Ectodermal cell (in vitro differentiated cells): Measurements from ENCODE around the gene ZBTB21. TPM values are rescaled to one million over a fixed set of nuclear protein-coding genes. Genes with fewer than 3 reads are reported as not detected.
A peak's percentile ranks its signal among the peaks of the same experiment; 100 is the strongest.

Experiments used
- H3K27ac ChIP-seq: 2 replicates; pipeline ENCODE4 v1.7.0; 2013; ENCODE audit warnings: mild to moderate bottlenecking, low read depth, low read length; ENCODE audit not compliant: insufficient read depth, poor library complexity, severe bottlenecking
- H3K27me3 ChIP-seq: 2 replicates; pipeline ENCODE4 v1.7.0; 2013; ENCODE audit warnings: mild to moderate bottlenecking, low read length; ENCODE audit not compliant: insufficient read depth, control insufficient read depth, poor library complexity, severe bottlenecking
- H3K36me3 ChIP-seq: one replicate; pipeline ENCODE4 v1.7.0; 2013; ENCODE audit warnings: low read length; ENCODE audit not compliant: control insufficient read depth, insufficient read depth
- H3K4me1 ChIP-seq: one replicate; pipeline ENCODE4 v1.7.0; 2013; ENCODE audit warnings: low read length; ENCODE audit not compliant: control insufficient read depth, insufficient read depth
- H3K4me3 ChIP-seq: 2 replicates; pipeline ENCODE4 v1.7.0; 2013; ENCODE audit warnings: low read depth, low read length, control low read depth; ENCODE audit not compliant: insufficient read depth
- H3K9me3 ChIP-seq: 2 replicates; pipeline ENCODE4 v1.7.0; 2013; ENCODE audit warnings: mild to moderate bottlenecking, low read length, moderate library complexity; ENCODE audit not compliant: control insufficient read depth
- WGBS, 2 experiments: methylation state at CpG; one replicate each; pipeline ENCODE4 v1.1.7; 2013; ENCODE audit warnings: missing lambda C conversion rate in 2 of 2; 5-methylcytosine and 5-hydroxymethylcytosine counted together
- polyA plus RNA-seq, 4 experiments: library from polyadenylated mRNA; stranded (reverse); fragments of 50-300 nt; gene quantifications; one replicate each; pipeline ENCODE4 v1.2.3, GENCODE V29; 2013

ZBTB21 gene
- polyA plus RNA-seq (2013, experiment 1 of 4): 16.8 TPM
- polyA plus RNA-seq (2013, experiment 2 of 4): 14.1 TPM
- polyA plus RNA-seq (2013, experiment 3 of 4): 14.5 TPM
- 16.3 TPM for polyA plus RNA-seq (2013, experiment 4 of 4)

DNA sequence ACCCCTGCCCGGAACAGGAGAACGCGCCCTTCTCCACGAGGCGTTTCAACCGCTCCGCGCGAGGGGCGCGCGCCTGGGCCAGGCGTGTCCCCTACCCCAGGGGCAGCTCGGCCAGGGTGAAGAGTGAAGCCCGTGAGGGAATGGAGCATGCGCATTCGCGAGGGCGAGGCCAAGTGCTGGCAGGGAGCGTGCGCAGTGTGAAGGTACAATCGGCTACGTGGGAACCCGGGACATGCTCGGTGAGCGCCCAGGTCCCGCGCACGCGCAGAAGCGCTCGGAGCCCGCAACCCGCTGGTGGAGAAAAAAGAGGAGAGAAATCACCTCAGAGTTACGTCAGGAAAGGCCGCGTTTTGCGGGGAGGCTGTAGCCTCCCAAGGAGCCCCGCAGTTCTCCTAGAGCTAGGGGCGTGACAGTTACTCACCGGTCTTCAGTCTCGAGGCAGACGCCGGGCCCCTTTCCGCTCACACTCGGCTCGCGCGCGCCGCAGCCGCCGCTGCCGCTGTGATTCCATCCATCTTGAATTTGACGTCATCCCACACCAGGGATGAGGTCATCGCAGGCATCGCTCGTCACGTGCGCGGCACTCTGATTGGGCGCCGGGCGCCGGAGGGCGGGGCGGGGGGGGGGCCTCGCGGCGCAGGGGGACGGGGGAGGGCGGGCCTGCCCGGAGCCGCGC is at the start of gene ZBTB21:
Gene ZBTB21, minus strand, starts transcription at position 530 of the 676 bp plus-strand sequence. CDS start 16,265 bp downstream, outside the sequence.
- 0% methylated on average over 75 of the region's 75 CpGs for WGBS, 2 experiments
- Histone ChIP-seq H3K27ac (peak within 1 kb of the TSS; percentile 99), H3K4me1 (no peaks in the 10 kb centered on the region), H3K9me3 (no peaks in the 10 kb centered on the region), H3K27me3 (peaks cover 25% of the 10 kb centered on the region), H3K4me3 (peak within 1 kb of the TSS; percentile 78), H3K36me3 (no peaks in the 10 kb centered on the region)

DNA sequence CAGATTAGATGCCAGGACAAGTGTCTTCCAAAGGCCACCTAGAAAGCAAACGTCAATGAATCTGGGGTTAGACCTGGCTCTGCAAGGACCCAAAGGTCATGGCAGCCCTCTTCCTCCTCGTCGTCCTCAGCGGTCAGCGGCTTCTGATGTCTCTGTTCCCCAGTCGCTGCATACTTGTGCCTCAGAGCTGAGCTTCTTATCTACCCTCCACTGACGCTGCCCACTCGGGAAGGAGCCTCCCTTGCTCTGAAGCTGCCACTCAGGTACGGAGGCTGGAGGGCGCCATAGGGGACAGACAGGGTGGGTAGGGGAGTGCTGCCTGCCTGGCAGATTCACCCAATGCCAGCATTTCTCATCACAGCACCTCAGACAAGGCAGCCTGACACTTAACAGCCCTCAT is 49.6 kb upstream of the ZBTB21 start:
- 86 to 88% methylated on average over 9 of the region's 10 CpGs for WGBS, 2 experiments
- Histone ChIP-seq H3K4me1 (peaks cover 21% of the 10 kb centered on the region), H3K9me3 (no peaks in the 10 kb centered on the region), H3K27me3 (no peaks in the 10 kb centered on the region), H3K4me3 (no peak overlapping the region), H3K27ac (no peak overlapping the region), H3K36me3 (no peaks in the 10 kb centered on the region)

DNA sequence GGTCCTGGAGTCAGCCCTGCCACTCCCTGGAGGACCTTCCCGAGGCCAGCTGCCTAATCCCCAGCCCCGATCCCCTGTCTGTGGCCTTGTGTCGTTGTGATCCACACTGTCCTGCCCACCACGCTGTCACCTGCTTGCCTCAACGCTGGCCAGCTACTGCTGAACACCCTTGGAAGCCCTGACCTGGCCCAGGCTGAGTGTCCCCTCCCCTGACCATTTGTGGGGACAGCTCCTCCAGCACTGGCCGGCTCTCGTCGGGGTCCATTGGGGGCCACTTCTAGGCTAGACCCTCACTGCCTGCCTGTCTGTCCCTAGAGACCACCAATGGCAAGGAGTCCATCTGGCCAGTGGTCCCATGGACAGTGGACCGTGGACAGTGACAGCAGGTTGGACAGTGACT is 49.0 kb upstream of the ZBTB21 start:
- Histone ChIP-seq H3K4me3 (no peak overlapping the region), H3K9me3 (no peaks in the 10 kb centered on the region), H3K4me1 (peaks cover 18% of the 10 kb centered on the region), H3K27me3 (no peaks in the 10 kb centered on the region), H3K27ac (no peak overlapping the region), H3K36me3 (no peaks in the 10 kb centered on the region)
- WGBS, 2 experiments: 93 to 94% methylated on average over 9 of the region's 9 CpGs

DNA sequence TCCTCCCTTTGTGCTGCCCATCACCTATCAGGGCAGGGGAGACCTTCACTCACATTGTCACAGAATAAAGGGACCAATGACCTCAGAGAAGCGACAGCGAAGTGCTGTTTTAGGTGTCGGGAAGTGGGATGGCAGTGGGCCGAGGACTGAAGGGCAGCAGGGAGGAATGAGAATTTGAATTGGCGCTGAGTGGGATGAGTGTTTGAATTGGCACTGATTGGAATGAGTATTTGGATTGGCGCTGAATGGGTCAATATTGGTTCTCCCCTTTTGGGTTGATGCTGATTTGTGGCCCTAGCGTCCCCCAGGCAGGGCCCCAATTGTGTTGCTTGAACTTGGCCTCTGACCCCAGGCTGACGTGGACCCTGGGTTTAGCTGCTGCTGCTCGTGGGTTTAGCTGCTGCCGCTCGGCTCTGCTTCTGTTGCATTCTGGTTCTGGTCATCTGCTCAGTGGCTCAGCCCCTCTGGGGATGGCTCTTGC is 48.5 kb upstream of the ZBTB21 start:
- Histone ChIP-seq H3K4me3 (no peak overlapping the region), H3K36me3 (no peaks in the 10 kb centered on the region), H3K27me3 (no peaks in the 10 kb centered on the region), H3K4me1 (peaks cover 14% of the 10 kb centered on the region), H3K27ac (no peak overlapping the region), H3K9me3 (no peaks in the 10 kb centered on the region)
- WGBS, 2 experiments: 94% methylated on average over 11 of the region's 11 CpGs

DNA sequence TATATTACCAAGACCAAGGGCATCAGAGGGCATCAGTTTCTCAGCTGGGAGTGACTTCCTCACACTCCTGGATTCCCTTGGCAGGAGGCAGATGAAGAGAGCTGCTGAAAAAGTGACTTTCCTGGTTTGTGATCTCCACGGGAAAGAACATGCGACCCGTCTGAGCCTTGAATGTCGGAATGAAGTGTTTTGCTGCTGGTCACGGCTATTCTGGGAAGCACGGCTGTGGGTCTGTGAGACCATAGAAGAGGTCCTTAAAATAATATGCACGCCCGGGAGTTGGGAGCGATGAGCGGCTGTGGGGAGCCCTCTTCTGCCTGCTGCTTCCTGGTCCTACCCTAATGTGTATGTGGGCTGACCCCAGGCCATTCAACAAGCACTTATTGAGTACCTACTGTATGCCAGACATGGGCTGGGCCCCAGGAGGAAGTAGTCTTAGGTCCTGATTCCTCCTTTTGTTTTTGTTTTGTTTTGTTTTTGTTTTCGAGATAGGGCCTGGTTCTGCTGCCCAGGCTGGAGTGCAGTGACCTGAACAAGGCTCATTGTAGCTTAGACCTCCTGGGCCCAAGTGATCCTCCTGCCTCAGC is 47.8 kb upstream of the ZBTB21 start:
- Histone ChIP-seq H3K4me1 (peaks cover 6% of the 10 kb centered on the region), H3K36me3 (no peaks in the 10 kb centered on the region), H3K4me3 (no peak overlapping the region), H3K27me3 (no peaks in the 10 kb centered on the region), H3K27ac (no peak overlapping the region), H3K9me3 (no peaks in the 10 kb centered on the region)
- WGBS, 2 experiments: 89 to 90% methylated on average over 11 of the region's 11 CpGs

DNA sequence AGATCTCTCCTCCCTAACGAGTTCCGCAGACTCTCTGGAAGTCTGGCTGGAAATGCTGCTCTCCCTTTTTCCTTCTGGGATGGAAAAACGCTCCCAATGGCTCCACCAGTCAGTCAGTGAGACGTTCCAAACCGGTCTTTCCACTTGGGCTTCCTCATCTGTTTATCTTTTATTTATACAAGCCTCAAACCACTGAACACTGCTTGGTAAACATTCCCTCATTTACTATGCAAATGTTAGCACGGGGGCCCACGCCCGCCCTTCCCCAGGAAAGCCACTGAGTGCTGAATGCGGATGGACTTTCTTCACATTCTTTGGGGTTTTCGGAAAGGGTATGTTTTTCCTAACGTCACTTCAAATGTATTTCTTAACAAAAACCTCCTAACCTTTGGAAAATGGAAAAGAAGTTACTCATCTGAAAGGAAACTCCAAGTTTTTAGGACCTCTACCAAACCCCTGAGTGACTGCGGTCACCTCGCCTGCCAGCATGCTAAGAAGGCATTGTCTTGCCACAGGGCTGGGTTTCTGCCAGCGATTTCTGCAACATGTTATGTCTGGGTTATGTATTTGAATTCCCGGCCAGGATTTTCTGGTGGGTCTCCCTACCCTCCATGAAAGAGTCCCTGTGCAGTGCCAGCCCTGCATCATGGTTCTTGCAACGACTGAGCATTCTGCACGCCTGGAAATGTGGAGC is 47.0 kb upstream of the ZBTB21 start:
- 67 to 68% methylated on average over 17 of the region's 17 CpGs for WGBS, 2 experiments
- Histone ChIP-seq H3K27ac (no peak overlapping the region), H3K4me3 (no peak overlapping the region), H3K9me3 (no peaks in the 10 kb centered on the region), H3K4me1 (no peaks in the 10 kb centered on the region), H3K27me3 (no peaks in the 10 kb centered on the region), H3K36me3 (no peaks in the 10 kb centered on the region)

DNA sequence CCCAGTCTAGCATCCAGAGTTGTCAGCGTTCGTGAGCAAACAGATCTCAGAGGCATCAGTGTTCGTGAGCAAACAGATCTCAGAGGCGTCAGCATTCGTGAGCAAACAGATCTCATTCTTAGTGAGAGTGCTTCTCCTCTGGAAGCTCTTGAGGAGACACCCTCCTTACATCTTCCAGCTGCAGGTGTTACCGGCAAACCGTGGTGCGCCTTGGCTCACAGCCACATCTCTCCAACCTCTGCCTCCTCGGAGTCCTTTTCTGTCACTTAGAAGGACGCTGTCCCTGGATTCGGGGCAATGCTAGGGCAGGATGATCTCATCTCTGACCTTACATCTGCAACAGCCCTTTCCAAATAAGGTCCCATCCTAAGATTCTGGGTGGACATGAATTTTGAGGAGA is 46.3 kb upstream of the ZBTB21 start:
- Histone ChIP-seq H3K4me1 (no peaks in the 10 kb centered on the region), H3K4me3 (no peak overlapping the region), H3K27ac (no peak overlapping the region), H3K27me3 (no peaks in the 10 kb centered on the region), H3K9me3 (no peaks in the 10 kb centered on the region), H3K36me3 (no peaks in the 10 kb centered on the region)
- WGBS, 2 experiments: 92 to 93% methylated on average over 11 of the region's 11 CpGs

DNA sequence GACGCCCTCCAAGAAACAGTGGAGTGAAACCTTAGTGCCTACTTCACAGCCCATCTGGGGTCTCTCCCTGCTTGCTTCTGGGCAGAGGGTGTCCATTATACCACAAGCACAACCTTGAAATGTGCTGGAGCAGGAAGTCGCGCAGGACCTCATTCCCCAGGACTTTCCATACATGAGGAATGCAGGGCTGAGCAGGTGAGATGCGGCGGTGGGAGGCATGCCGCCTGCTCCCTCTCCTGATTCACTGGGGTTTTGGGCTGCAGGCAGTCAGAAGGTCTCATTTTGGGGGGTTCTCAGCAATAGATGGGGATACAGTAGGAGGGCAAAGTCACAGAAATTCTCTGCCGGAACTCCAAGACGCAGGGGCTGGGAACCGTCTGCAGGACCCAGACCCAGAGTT is 45.3 kb upstream of the ZBTB21 start:
- 83 to 84% methylated on average over 9 of the region's 9 CpGs for WGBS, 2 experiments
- no peaks in the 10 kb centered on the region for H3K9me3 ChIP-seq
- H3K27ac ChIP-seq: no peak overlapping the region
- no peaks in the 10 kb centered on the region for H3K27me3 ChIP-seq
- no peaks in the 10 kb centered on the region for H3K4me1 ChIP-seq
- H3K36me3 ChIP-seq: no peaks in the 10 kb centered on the region
- H3K4me3 ChIP-seq: no peak overlapping the region

DNA sequence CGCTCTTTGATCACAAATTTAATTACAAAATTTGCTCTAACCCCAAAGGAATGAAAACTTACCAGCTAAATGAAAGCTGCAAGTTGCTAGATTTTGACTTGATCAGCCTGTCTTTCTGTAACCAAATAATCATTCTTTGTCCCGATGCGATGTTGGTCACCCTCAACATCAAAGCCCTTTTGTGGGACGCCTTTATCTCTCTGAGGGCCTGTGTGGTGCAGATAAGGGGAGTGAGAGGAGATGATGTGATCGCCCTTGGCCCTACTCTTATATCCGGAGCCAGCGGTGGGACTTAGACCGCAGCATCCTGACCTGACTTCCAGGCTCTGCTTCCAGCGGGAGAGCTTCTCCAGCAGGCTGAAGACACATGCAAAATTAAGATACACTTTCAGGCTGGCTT is 41.6 kb upstream of the ZBTB21 start:
- Histone ChIP-seq H3K36me3 (no peaks in the 10 kb centered on the region), H3K27ac (no peak overlapping the region), H3K4me3 (no peak overlapping the region), H3K9me3 (no peaks in the 10 kb centered on the region), H3K27me3 (no peaks in the 10 kb centered on the region), H3K4me1 (no peaks in the 10 kb centered on the region)
- 91 to 92% methylated on average over 9 of the region's 9 CpGs for WGBS, 2 experiments
